H9 (cell line): ENCODE measurements around the gene SLC7A1. TPM values are rescaled to one million over a fixed set of nuclear protein-coding genes. Genes with fewer than 3 reads are reported as not detected.

Experiments used
- DNase-seq: peaks from one replicate; pipeline ENCODE4 v3.0.0-alpha.2; 2017
- H2AFZ ChIP-seq: one replicate; pipeline ENCODE4 v1.6.1; 2013; ENCODE audit warnings: mild to moderate bottlenecking, low read length, control low read depth, moderate library complexity
- H2AK5ac ChIP-seq: 2 replicates; pipeline ENCODE4 v1.6.1; 2013; ENCODE audit warnings: low read length, control low read depth, mixed read lengths; ENCODE audit not compliant: insufficient read length
- H2BK120ac ChIP-seq: one replicate; pipeline ENCODE4 v1.6.1; 2013; ENCODE audit warnings: low read depth, mild to moderate bottlenecking, low read length, control low read depth, inconsistent platforms; ENCODE audit not compliant: poor library complexity, severe bottlenecking
- H2BK12ac ChIP-seq: 2 replicates; pipeline ENCODE4 v1.6.1; 2013; ENCODE audit warnings: low read length, control low read depth, mixed read lengths, low read depth; ENCODE audit not compliant: insufficient read length
- H2BK15ac ChIP-seq: 2 replicates; pipeline ENCODE4 v1.6.1; 2013; ENCODE audit warnings: low read depth, low read length, control low read depth
- H2BK20ac ChIP-seq: one replicate; pipeline ENCODE4 v1.6.1; 2013; ENCODE audit warnings: low read depth, mild to moderate bottlenecking, low read length, control low read depth, inconsistent platforms; ENCODE audit not compliant: poor library complexity, severe bottlenecking
- H2BK5ac ChIP-seq: 2 replicates; pipeline ENCODE4 v1.6.1; 2013; ENCODE audit warnings: low read length, control low read depth, mixed read lengths; ENCODE audit not compliant: insufficient read length
- H3K14ac ChIP-seq: 2 replicates; pipeline ENCODE4 v1.6.1; 2013; ENCODE audit warnings: low read length, control low read depth; ENCODE audit not compliant: insufficient read depth
- H3K18ac ChIP-seq: 2 replicates; pipeline ENCODE4 v1.6.1; 2013; ENCODE audit warnings: low read depth, mild to moderate bottlenecking, mixed read lengths, low read length, control low read depth; ENCODE audit not compliant: insufficient read length
- H3K23ac ChIP-seq: 2 replicates; pipeline ENCODE4 v1.6.1; 2013; ENCODE audit warnings: low read length, control low read depth, mixed read lengths, low read depth; ENCODE audit not compliant: insufficient read length
- H3K23me2 ChIP-seq: 2 replicates; pipeline ENCODE4 v1.6.1; 2013; ENCODE audit warnings: low read depth, mild to moderate bottlenecking, mixed read lengths, low read length, control low read depth; ENCODE audit not compliant: insufficient read length, poor library complexity, severe bottlenecking
- H3K27ac ChIP-seq: 2 replicates; pipeline ENCODE4 v1.5.1; 2013; ENCODE audit warnings: low read length, control low read depth, mixed read lengths, low read depth; ENCODE audit not compliant: insufficient read length
- H3K27me3 ChIP-seq: 2 replicates; pipeline ENCODE4 v1.6.1; 2013; ENCODE audit warnings: low read length, control low read depth, inconsistent platforms; ENCODE audit not compliant: insufficient read depth
- H3K4ac ChIP-seq: 2 replicates; pipeline ENCODE4 v1.6.1; 2013; ENCODE audit warnings: low read depth, mild to moderate bottlenecking, control low read depth, inconsistent platforms, low read length, moderate library complexity
- H3K4me1 ChIP-seq: 2 replicates; pipeline ENCODE4 v1.6.1; 2013; ENCODE audit warnings: low read length, control low read depth, inconsistent platforms; ENCODE audit not compliant: insufficient read depth
- H3K4me2 ChIP-seq: 2 replicates; pipeline ENCODE4 v1.6.1; 2013; ENCODE audit warnings: low read length, control low read depth, mixed read lengths; ENCODE audit not compliant: insufficient read length, insufficient read depth
- H3K56ac ChIP-seq: 2 replicates; pipeline ENCODE4 v1.6.1; 2013; ENCODE audit warnings: low read depth, mild to moderate bottlenecking, mixed read lengths, low read length, control low read depth; ENCODE audit not compliant: insufficient read length
- H3K79me1 ChIP-seq: 2 replicates; pipeline ENCODE4 v1.6.1; 2013; ENCODE audit warnings: low read depth, mild to moderate bottlenecking, moderate library complexity, low read length, control low read depth, inconsistent platforms; ENCODE audit not compliant: insufficient read depth, poor library complexity, severe bottlenecking
- H3K79me2 ChIP-seq: 2 replicates; pipeline ENCODE4 v1.6.1; 2013; ENCODE audit warnings: low read length, control low read depth, inconsistent platforms; ENCODE audit not compliant: insufficient read depth
- H3K9ac ChIP-seq: 2 replicates; pipeline ENCODE4 v1.6.1; 2013; ENCODE audit warnings: low read length, control low read depth, mixed read lengths; ENCODE audit not compliant: insufficient read length; ENCODE audit errors: extremely low read depth
- H3K9me3 ChIP-seq: one replicate; pipeline ENCODE4 v1.6.1; 2013; ENCODE audit warnings: low read depth, low read length, inconsistent platforms; ENCODE audit not compliant: control insufficient read depth
- H3T11ph ChIP-seq: one replicate; pipeline ENCODE4 v1.6.1; 2013; ENCODE audit warnings: mild to moderate bottlenecking, low read length, control low read depth, inconsistent platforms
- H4K20me1 ChIP-seq: one replicate; pipeline ENCODE4 v1.6.1; 2013; ENCODE audit not compliant: control insufficient read depth, insufficient read length, insufficient read depth
- H4K5ac ChIP-seq: 2 replicates; pipeline ENCODE4 v1.6.1; 2013; ENCODE audit warnings: low read depth, mild to moderate bottlenecking, mixed read lengths, low read length, control low read depth; ENCODE audit not compliant: insufficient read length
- H4K8ac ChIP-seq: replicated peaks from 2 replicates; pipeline ENCODE4 v1.6.1; 2013; ENCODE audit warnings: low read length, control low read depth, mixed read lengths, low read depth; ENCODE audit not compliant: insufficient read length
- H4K91ac ChIP-seq: 2 replicates; pipeline ENCODE4 v1.6.1; 2013; ENCODE audit warnings: low read depth, mild to moderate bottlenecking, moderate library complexity, mixed read lengths, low read length, control low read depth; ENCODE audit not compliant: insufficient read length
- H3K27ac Mint-ChIP-seq, 3 experiments: 2 replicates in 2 of 3; 3 replicates in 1 of 3; pipeline ENCODE4 v1.8.0; 2020 to 2021; ENCODE audit warnings: mixed read lengths in 3 of 3, mild to moderate bottlenecking in 1 of 3, moderate library complexity in 1 of 3
- H3K27me3 Mint-ChIP-seq: 2 replicates; pipeline ENCODE4 v1.8.0; 2021; ENCODE audit warnings: low read depth, mild to moderate bottlenecking, moderate library complexity, mixed read lengths
- H3K36me3 Mint-ChIP-seq, 3 experiments: 2 replicates in 2 of 3; 3 replicates in 1 of 3; pipeline ENCODE4 v1.8.0; 2020 to 2021; ENCODE audit warnings: low read depth in 3 of 3, mixed read lengths in 3 of 3; ENCODE audit not compliant: insufficient read depth in 1 of 3
- H3K4me1 Mint-ChIP-seq, 2 experiments: 2 replicates each; pipeline ENCODE4 v1.8.0; 2020; ENCODE audit warnings: mixed read lengths in 2 of 2
- H3K4me3 Mint-ChIP-seq, 2 experiments: 2 replicates in 1 of 2; 3 replicates in 1 of 2; pipeline ENCODE4 v1.8.0; 2020 to 2021; ENCODE audit warnings: mild to moderate bottlenecking in 2 of 2, mixed read lengths in 2 of 2, moderate library complexity in 1 of 2
- H3K9me3 Mint-ChIP-seq, 2 experiments: 2 replicates in 1 of 2; 3 replicates in 1 of 2; pipeline ENCODE4 v1.8.0; 2020; ENCODE audit warnings: mild to moderate bottlenecking in 2 of 2, mixed read lengths in 2 of 2, moderate library complexity in 1 of 2
- WGBS: extraction: QIAGEN DNeasy Blood & Tissue Kit; methylation state at CpG from one replicate; pipeline ENCODE4 v1.1.7; 2013; ENCODE audit warnings: missing lambda C conversion rate, low lambda C conversion rate, mixed read lengths; ENCODE audit not compliant: insufficient read length; ENCODE audit errors: extremely low coverage; 5-methylcytosine and 5-hydroxymethylcytosine counted together
- total RNA-seq: library from RNA; stranded (reverse); gene quantifications from 2 replicates; pipeline ENCODE4 v1.2.1, GENCODE V29; 2021
- TF ChIP-seq, protein P1 (sequence below): fragments of 200-600 bp; sonication (generic); conservative IDR thresholded peaks from 3 replicates; pipeline ENCODE4 v1.8.0; 2021; ENCODE audit warnings: antibody characterized with exemption, mild to moderate bottlenecking

Gene SLC7A1
- total RNA-seq, 1 experiment from 2014 or later = 109 TPM

DNA sequence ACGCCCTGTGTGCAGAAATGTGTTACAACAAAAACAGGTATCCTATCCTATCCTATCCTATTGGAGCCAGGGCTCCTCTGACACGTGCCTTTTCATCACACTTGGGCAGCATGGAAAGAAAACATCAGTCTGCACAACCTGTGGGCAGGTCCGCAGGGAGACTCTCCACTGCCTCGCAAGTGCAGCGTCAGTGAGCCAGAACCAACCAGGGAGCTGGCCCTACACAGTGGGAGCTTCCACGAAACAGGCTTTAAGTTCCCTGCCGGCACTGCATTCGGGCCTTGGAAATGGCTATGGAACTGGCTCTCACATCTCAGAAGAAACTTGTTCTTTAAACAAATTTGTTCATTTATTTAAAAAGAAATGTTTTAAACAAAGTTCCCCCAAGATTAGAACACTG lies 49.5 kb downstream of the SLC7A1 start:
- Histone ChIP-seq H3K4me1 (peaks cover 8% of the 10 kb centered on the region; the same call in 1 of the 2 replicates), H3K14ac (no peak overlapping the region), H2BK15ac (no peak overlapping the region), H2BK120ac (no peak overlapping the region), H2BK12ac (no peak overlapping the region), H3K4me2 (no peak overlapping the region), H2BK5ac (no peak overlapping the region), H4K8ac (no peak overlapping the region), H4K91ac (no peak overlapping the region), H3K18ac (no peak overlapping the region), H2BK20ac (no peak overlapping the region), H3K27ac (no peak overlapping the region), H3K79me1 (no peaks in the 10 kb centered on the region), H3K23me2 (no peaks in the 10 kb centered on the region), H3K79me2 (peaks cover 18% of the 10 kb centered on the region; the same call in 1 of the 2 replicates), H3K27me3 (no peaks in the 10 kb centered on the region), H3K4ac (no peak overlapping the region), H3T11ph (no peak overlapping the region), H2AK5ac (no peak overlapping the region), H2AFZ (no peak overlapping the region), H3K56ac (no peak overlapping the region), H3K9ac (no peak overlapping the region), H4K20me1 (no peaks in the 10 kb centered on the region), H4K5ac (no peak overlapping the region), H3K23ac (no peak overlapping the region), H3K9me3 (no peaks in the 10 kb centered on the region)
- TF ChIP-seq, protein P1, sequence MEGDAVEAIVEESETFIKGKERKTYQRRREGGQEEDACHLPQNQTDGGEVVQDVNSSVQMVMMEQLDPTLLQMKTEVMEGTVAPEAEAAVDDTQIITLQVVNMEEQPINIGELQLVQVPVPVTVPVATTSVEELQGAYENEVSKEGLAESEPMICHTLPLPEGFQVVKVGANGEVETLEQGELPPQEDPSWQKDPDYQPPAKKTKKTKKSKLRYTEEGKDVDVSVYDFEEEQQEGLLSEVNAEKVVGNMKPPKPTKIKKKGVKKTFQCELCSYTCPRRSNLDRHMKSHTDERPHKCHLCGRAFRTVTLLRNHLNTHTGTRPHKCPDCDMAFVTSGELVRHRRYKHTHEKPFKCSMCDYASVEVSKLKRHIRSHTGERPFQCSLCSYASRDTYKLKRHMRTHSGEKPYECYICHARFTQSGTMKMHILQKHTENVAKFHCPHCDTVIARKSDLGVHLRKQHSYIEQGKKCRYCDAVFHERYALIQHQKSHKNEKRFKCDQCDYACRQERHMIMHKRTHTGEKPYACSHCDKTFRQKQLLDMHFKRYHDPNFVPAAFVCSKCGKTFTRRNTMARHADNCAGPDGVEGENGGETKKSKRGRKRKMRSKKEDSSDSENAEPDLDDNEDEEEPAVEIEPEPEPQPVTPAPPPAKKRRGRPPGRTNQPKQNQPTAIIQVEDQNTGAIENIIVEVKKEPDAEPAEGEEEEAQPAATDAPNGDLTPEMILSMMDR = no peak
- Mint-ChIP-seq H3K27me3 (no peaks in the 10 kb centered on the region), H3K9me3 (no peaks in the 10 kb centered on the region), H3K4me1 (peaks cover 29 to 37% of the 10 kb centered on the region in 2 experiments), H3K27ac (peak overlapping the region in 2 of 3 experiments; percentile 55 to 88; a peak in 3 of 7 replicates), H3K36me3 (peaks cover 22 to 65% (median 43%) of the 10 kb centered on the region in 3 experiments; a peak in 6 of 7 replicates), H3K4me3 (no peak overlapping the region)
- no peak for DNase-seq
- WGBS = no CpG with 5 or more reads among the region's 8 CpGs
